Right lobe of liver (tissue), 6 donors: ENCODE results near the gene SOWAHB. TPM values are rescaled to one million over a fixed set of nuclear protein-coding genes. Genes with fewer than 3 reads are reported as not detected.

ENCODE experiments used
- ATAC-seq, 4 donors: fragments of 200-7000 bp; cut with Tn5 transposase; one replicate each; pipeline ENCODE4 v1.9.1; 2020; ENCODE audit warnings: mild to moderate bottlenecking in 4 of 4, moderate library complexity in 4 of 4
- DNase-seq, 3 donors: peaks; one replicate each; pipeline ENCODE4 v3.0.0-alpha.2; 2020
- H3K27ac ChIP-seq, 3 donors: fragments of 200-600 bp; one replicate each; pipeline ENCODE4 v1.8.0; 2022
- H3K27me3 ChIP-seq, 2 donors: fragments of 200-600 bp; one replicate each; pipeline ENCODE4 v1.8.0; 2022
- H3K36me3 ChIP-seq, 4 donors: fragments of 200-600 bp; sonication (generic) in 1 of 4; one replicate each; pipeline versions ENCODE4 v1.5.1 to v1.8.0; 2017 to 2022; ENCODE audit warnings: control low read depth in 1 of 4
- H3K4me1 ChIP-seq, 4 donors: fragments of 200-600 bp; sonication (generic) in 1 of 4; one replicate each; pipeline versions ENCODE4 v1.5.1 to v1.8.0; 2017 to 2022; ENCODE audit warnings: control low read depth in 1 of 4
- H3K4me3 ChIP-seq, 3 donors: fragments of 200-600 bp; one replicate each; pipeline ENCODE4 v1.8.0; 2022
- H3K9me3 ChIP-seq, 4 donors: fragments of 200-600 bp; sonication (generic) in 1 of 4; one replicate each; pipeline versions ENCODE4 v1.5.1 to v1.8.0; 2017 to 2022; ENCODE audit warnings: control low read depth in 1 of 4
- CTCF ChIP-seq, 4 donors: fragments of 200-600 bp in 3 of 4; fragments of 450-650 bp in 1 of 4; IDR thresholded peaks; one replicate each; pipeline versions ENCODE4 v1.5.1 to v1.8.0; 2016 to 2022; ENCODE audit warnings: antibody characterized with exemption in 4 of 4, mild to moderate bottlenecking in 2 of 4
- POLR2A ChIP-seq: fragments of 450-650 bp; IDR thresholded peaks from one replicate; pipeline ENCODE4 v1.6.1; 2017; ENCODE audit warnings: antibody characterized with exemption, mild to moderate bottlenecking
- WGBS: methylation state at CpG from one replicate; pipeline ENCODE4 v1.1.6; 2018; ENCODE audit warnings: low coverage, low lambda C conversion rate; ENCODE audit not compliant: insufficient coverage; ENCODE audit errors: missing lambda C conversion rate; 5-methylcytosine and 5-hydroxymethylcytosine counted together
- intact Hi-C, 2 donors: fragments of 100-400 bp; cut with DNase I; formaldehyde crosslinking; loops; one replicate each; pipeline versions ENCODE4 v1.11.2 to v1.14.1; 2022
- total RNA-seq, 6 experiments: library from RNA; depleted of rRNA in 2 of 6; stranded (reverse); fragments of >200 nt in 2 of 6; fragmentation: NEBNext Ultra II Directional in 3 of 6; extraction: Animal tissue kit (Norgen Biotek cat#: 25700) in 3 of 6; gene quantifications; one replicate each; pipeline versions ENCODE4 v1.1.0 to v1.2.4, GENCODE V29; 2016 to 2023
- donor health status: DM: no; HTN: yes; CAD: no.
- donor health status: DM: no; HTN: no; CAD: no.
- donor health status: DM: no; HTN: no; CAD: no.
- donor health status: DM: no; HTN: yes; CAD: no.
- donor health status: DM: no; HTN: yes; CAD: no.

SOWAHB gene
- total RNA-seq, 6 experiments from 2014 or later = 5.1 to 17.3 (median 15.2) TPM

GRCh38 chr4:76904646-76905190 is 6.8 kb upstream of the SOWAHB start:
- H3K27me3 ChIP-seq = no peaks in the 10 kb centered on the region
- DNase-seq (no peak), ATAC-seq (no peak)
- H3K4me3 ChIP-seq = no peak overlapping the region
- intact Hi-C loops = no loop called here
- H3K27ac ChIP-seq = no peak overlapping the region
- peaks cover 0 to 22% (median under 1%) of the 10 kb centered on the region in 4 donors for H3K4me1 ChIP-seq
- TF ChIP-seq POLR2A (no peak), CTCF (IDR thresholded peaks at IDR 0.05) (no peak)
- no peaks in the 10 kb centered on the region for H3K36me3 ChIP-seq
- WGBS = 100% methylated on average over 2 of the region's 4 CpGs
- no peaks in the 10 kb centered on the region for H3K9me3 ChIP-seq

DNA sequence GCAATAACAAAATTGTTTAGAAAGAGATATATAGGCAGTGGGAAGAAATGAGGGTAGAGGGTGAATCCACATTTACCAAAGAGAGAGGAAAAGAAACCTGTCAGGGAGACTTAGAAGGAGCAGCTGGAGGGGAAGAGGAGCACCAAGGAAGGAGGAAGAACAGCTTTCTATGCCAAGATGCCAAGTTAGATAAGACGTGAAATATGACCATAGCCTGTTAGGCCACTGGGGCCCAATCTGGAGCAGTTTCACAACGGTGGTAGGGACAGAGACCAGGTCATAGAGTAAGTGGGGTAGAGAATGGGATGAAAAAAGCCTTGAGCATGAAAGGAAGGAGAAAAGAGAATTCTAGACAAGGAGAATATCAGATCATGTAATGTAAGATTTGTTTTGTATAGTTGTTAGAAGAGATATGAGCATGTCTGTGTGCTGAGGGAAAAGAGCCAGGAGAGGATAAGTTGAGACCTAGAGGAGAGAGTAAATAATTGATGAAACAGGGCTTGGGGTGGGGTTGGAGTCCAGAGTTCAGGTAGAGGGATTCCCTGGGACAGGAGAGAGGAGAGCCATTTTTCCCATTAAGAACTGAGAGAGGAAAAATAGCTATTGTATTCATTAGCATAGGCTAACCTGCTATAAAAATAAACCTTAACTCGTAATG is 4.4 kb upstream of the SOWAHB start:
- no peaks in the 10 kb centered on the region for H3K36me3 ChIP-seq
- WGBS = 15% methylated on average over 3 of the region's 3 CpGs
- no peaks in the 10 kb centered on the region for H3K9me3 ChIP-seq
- H3K4me3 ChIP-seq = no peak overlapping the region
- intact Hi-C loops = no loop called here
- ATAC-seq (peak; percentile 57 to 71 (median 63)), DNase-seq (peak in 1 of 3 donors; percentile 76)
- TF ChIP-seq CTCF (IDR thresholded peaks at IDR 0.05) = peak in 1 of 4 donors; percentile 10
- TF ChIP-seq POLR2A = no peak
- H3K27ac ChIP-seq = peak overlapping the region; percentile 19 to 62 (median 27)
- H3K27me3 ChIP-seq = no peaks in the 10 kb centered on the region
- peaks cover 0 to 26% (median 4%) of the 10 kb centered on the region in 4 donors for H3K4me1 ChIP-seq

DNA sequence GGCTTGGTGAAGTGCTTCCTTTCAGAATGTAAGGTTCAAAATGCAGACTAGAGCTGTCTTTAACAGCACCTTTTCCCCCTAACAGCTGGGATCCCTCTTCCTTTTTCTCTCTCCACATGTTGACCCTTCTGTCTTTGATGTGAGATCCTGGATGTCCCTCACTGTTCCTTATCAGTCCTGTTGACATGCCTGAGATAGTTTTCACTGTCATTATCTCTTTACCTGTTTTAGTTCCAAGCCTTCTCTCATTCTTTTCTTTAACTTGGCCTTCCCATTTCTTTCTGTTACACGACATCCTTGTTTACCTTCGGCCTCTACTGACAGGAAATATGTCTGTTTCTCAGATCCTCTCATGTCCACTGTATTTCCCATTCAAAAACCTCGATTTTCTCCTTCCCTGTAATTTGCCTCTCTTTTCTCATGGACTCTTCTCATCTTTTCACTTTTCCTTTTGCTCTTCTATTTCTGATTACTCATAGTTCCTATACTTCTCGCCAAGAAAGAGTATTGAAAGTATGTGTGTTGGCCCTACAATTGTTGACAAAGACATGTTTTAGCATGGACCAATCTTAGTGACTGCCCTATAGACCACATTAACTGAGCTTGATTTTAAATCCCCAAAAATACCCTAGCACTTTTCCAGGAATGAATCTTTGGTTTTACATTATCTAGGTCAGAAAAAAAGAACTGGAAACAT is 1.2 kb upstream of the SOWAHB start:
- TF ChIP-seq POLR2A (no peak), CTCF (IDR thresholded peaks at IDR 0.05) (no peak)
- Histone ChIP-seq H3K4me1 (peaks cover 0 to 48% (median 13%) of the 10 kb centered on the region in 4 donors), H3K9me3 (no peaks in the 10 kb centered on the region), H3K36me3 (no peaks in the 10 kb centered on the region), H3K4me3 (peak overlapping the region; percentile 51 to 69 (median 58)), H3K27me3 (no peaks in the 10 kb centered on the region), H3K27ac (peak overlapping the region in 2 of 3 donors; percentile 54 to 69)
- 43% methylated on average over 4 of the region's 4 CpGs for WGBS
- ATAC-seq = no peak
- DNase-seq = no peak
- intact Hi-C loops = no loop called here

DNA sequence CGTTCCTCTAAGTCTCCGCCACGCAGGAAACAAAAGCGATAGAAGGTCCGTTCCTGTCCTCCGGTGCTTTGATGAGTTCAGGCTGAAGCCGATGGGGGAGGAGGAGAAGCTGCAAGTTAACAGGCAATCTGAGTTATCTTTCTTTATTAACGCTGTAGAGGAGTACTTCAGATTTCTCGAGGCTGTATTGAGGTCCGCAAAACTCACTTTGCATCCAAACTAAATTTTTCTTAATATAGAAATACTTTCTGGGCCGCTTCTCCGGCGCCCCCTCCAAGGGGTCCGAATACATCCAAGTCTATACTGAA is 395 bp upstream of the SOWAHB start:
- Histone ChIP-seq H3K4me1 (peaks cover 0 to 44% (median 13%) of the 10 kb centered on the region in 4 donors), H3K9me3 (no peaks in the 10 kb centered on the region), H3K27me3 (no peaks in the 10 kb centered on the region), H3K4me3 (peak overlapping the region; percentile 51 to 69 (median 58)), H3K36me3 (no peaks in the 10 kb centered on the region), H3K27ac (peak overlapping the region in 2 of 3 donors; percentile 54 to 69)
- 9% methylated on average over 13 of the region's 14 CpGs for WGBS
- ATAC-seq (no peak), DNase-seq (no peak)
- TF ChIP-seq POLR2A = no peak
- TF ChIP-seq CTCF (IDR thresholded peaks at IDR 0.05) = no peak
- intact Hi-C loops = no loop called here
